ENCODE results near the gene SPC24. TPM values are rescaled to one million over a fixed set of nuclear protein-coding genes. Genes with fewer than 3 reads are reported as not detected.

The SPC24 gene
- total RNA-seq, 4 donors from 2014 or later = 1.3 to 5.1 (median 4.2) TPM

DNA sequence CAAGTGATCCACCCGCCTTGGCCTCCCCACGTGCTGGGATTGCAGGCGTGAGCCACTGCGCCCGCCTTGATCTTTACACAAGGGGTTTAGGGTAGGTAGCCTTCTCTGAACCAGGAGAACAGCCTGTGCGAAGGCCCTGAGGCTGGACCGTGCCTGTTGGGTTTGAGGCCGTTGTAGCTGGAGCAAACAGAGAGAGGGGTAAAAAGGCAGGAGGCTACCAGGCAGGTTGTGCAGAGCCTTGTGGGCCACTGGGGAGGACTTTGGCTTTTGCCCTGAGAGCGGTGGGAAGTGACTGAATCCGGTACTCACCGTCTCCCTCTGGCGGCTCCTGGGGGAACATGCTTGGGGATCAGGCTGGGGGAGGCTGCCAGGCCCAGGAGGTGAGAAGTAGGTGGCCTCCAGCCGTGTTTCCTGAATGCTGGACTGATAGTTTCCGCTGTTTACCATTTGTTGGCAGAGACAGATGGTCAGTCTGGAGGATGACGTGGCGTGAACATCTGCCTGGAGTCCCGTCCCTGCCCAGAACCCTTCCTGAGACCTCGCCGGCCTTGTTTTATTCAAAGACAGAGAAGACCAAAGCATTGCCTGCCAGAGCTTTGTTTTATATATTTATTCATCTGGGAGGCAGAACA is 24.6 kb downstream of the SPC24 start:
- TF ChIP-seq, protein P1, sequence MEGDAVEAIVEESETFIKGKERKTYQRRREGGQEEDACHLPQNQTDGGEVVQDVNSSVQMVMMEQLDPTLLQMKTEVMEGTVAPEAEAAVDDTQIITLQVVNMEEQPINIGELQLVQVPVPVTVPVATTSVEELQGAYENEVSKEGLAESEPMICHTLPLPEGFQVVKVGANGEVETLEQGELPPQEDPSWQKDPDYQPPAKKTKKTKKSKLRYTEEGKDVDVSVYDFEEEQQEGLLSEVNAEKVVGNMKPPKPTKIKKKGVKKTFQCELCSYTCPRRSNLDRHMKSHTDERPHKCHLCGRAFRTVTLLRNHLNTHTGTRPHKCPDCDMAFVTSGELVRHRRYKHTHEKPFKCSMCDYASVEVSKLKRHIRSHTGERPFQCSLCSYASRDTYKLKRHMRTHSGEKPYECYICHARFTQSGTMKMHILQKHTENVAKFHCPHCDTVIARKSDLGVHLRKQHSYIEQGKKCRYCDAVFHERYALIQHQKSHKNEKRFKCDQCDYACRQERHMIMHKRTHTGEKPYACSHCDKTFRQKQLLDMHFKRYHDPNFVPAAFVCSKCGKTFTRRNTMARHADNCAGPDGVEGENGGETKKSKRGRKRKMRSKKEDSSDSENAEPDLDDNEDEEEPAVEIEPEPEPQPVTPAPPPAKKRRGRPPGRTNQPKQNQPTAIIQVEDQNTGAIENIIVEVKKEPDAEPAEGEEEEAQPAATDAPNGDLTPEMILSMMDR (IDR thresholded peaks at IDR 0.05; ENCODE audit: low read depth) = no peak

DNA sequence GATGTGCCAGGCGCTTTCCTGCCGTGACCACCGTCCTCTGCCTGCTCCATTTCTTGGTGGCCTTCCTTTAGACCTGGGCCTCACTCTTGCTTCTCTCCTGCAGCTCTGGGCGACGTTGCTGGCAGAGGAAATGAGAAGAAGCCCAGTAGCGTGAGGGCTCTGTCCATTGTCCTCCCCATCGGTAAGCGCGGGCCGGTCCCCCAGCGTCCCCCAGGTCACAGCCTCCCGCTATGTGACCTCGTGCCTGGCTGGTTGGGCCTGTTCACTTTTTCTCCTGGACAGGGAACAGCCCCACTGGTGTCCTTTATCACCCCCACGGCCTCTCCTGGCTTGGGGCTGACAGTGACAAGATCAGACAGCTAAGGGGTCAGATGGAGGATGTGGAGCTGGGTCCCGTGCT is 27.7 kb downstream of the SPC24 start:
- TF ChIP-seq, protein P1 (IDR thresholded peaks at IDR 0.05; ENCODE audit: low read depth) = no peak

DNA sequence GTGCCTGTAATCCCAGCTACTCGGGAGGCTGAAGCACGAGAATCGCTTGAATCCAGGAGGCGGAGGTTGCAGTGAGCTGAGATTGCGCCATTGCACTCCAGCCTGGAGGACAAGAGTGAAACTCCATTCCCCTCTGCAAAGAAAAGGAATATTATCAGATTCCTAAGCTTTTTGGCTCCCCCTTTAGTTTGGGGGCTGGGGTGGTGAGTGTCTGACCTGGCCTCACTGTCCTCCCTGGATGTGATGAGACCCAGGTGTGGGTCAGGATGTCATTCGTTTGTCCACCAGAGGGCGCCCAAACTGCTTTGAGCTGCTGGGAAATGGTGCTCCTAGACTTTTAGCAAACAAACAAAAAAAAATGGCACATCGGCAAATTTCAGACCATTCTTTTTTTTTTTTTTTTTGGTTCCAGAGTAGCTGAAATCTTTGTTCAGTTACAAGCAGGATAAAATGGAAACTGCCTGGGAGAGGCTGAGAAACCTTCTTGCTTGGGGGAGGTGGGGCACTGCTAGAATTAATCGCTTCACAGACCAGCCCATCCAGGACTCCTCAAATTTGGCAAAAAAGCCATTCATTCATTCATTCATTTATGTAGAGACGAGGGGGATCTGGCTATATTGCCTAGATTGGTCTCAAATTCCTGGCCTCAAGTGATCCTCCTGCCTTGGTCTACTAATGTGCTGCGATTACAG is 29.4 kb downstream of the SPC24 start:
- TF ChIP-seq, protein P1 (IDR thresholded peaks at IDR 0.05; ENCODE audit: low read depth) = no peak

DNA sequence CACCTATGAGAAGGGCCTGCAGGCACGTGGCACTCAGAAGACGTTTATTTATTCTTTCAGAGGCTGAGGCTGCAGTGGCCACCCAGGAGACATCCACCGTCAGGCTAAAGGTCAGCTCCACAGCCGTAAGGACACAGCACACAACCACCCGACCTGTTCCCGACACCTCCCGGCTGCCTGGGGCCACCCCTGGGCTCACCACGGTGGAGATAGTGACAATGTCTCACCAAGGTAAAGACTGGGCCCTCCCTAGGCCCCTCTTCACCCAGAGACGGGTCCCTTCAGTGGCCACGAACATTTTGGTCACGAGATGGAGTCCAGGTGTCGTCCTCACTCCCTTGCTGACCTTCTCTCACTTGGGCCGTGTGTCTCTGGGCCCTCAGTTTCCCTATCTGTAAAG is 32.5 kb downstream of the SPC24 start:
- TF ChIP-seq, protein P1 (IDR thresholded peaks at IDR 0.05; ENCODE audit: low read depth) = no peak

DNA sequence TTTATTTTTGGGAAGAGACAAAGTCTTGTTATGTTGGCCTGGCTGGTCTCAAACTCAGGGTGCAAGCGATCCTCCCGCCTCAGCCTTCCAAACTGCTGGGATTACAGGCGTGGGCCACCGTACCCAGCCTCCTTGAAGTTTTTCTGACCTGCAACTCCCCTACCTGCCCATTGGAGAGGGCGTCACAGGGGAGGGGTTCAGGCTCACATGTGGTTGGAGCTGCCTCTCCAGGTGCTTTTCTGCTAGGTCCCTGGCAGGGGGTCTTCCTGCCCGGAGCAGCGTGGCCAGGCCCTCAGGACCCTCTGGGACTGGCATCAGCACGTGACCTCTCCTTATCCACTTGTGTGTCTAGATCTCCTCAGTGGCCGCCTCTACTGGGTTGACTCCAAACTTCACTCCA is 39.1 kb downstream of the SPC24 start:
- TF ChIP-seq, protein P1 (IDR thresholded peaks at IDR 0.05; ENCODE audit: low read depth) = no peak

DNA sequence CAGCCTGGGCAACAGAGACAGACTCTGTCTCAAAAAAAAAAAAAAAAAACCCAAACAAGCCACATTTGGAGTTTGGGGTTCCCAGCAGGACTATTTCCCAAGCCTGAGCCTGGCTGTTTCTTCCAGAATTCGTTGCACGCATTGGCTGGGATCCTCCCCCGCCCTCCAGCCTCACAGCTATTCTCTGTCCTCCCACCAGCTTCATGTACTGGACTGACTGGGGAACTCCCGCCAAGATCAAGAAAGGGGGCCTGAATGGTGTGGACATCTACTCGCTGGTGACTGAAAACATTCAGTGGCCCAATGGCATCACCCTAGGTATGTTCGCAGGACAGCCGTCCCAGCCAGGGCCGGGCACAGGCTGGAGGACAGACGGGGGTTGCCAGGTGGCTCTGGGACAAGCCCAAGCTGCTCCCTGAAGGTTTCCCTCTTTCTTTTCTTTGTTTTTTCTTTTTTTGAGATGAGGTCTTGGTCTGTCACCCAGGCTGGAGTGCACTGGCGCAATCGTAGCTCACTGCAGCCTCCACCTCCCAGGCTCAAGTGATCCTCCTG is 39.6 kb downstream of the SPC24 start:
- TF ChIP-seq, protein P1 (IDR thresholded peaks at IDR 0.05; ENCODE audit: low read depth) = no peak

DNA sequence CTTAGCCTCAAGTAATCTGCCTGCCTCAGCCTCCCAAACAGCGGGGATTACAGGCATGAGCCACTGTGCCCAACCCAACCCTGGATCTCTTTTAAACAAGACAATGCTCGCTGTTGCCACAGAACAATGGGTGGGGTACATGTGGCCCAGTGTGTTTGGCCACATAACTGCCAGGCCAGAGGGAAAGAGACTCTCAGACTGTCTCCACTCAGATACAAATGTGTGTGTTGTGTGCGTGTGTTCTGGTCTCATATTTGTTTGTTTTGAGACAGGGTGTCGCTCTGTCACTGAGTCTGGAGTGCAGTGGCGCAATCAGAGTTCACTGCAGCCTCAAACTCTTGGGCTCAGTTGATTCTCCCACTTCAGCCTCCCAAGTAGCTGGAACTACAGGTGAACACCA is 40.5 kb downstream of the SPC24 start:
- TF ChIP-seq, protein P1 (IDR thresholded peaks at IDR 0.05; ENCODE audit: low read depth) = no peak

All from subcutaneous adipose tissue (tissue), 4 donors.